Ishikawa (cell line): Measurements from ENCODE around the gene ZBTB48.

Experiments used
- CEBPB ChIP-seq: IDR thresholded peaks from 2 replicates; pipeline ENCODE4 v1.6.1; 2012
- CREB1 ChIP-seq: IDR thresholded peaks from 2 replicates; pipeline ENCODE4 v1.6.1; 2012; ENCODE audit warnings: low read depth
- EGR1 ChIP-seq: IDR thresholded peaks from 2 replicates; pipeline ENCODE4 v1.6.1; 2012
- EP300 ChIP-seq: IDR thresholded peaks from 2 replicates; pipeline ENCODE4 v1.6.1; 2012; ENCODE audit warnings: borderline replicate concordance
- FOXM1 ChIP-seq: IDR thresholded peaks from 2 replicates; pipeline ENCODE4 v1.6.1; 2012; ENCODE audit warnings: low read depth, borderline replicate concordance
- NFIC ChIP-seq: IDR thresholded peaks from 2 replicates; pipeline ENCODE4 v1.6.1; 2012
- RAD21 ChIP-seq: IDR thresholded peaks from 2 replicates; pipeline ENCODE4 v1.6.1; 2012; ENCODE audit warnings: low read depth
- TAF1 ChIP-seq: IDR thresholded peaks from 2 replicates; pipeline ENCODE4 v1.6.1; 2012; ENCODE audit warnings: low read depth, mild to moderate bottlenecking
- TCF12 ChIP-seq: IDR thresholded peaks from 2 replicates; pipeline ENCODE4 v1.6.1; 2012; ENCODE audit warnings: low read depth
- TEAD4 ChIP-seq: IDR thresholded peaks from 2 replicates; pipeline ENCODE4 v1.6.1; 2012
- YY1 ChIP-seq: IDR thresholded peaks from 2 replicates; pipeline ENCODE4 v1.6.1; 2012; ENCODE audit warnings: low read depth
- ZBTB7A ChIP-seq: IDR thresholded peaks from 2 replicates; pipeline ENCODE4 v1.6.1; 2012; ENCODE audit warnings: low read depth
- TF ChIP-seq, protein P1 (sequence below): IDR thresholded peaks from 2 replicates; pipeline ENCODE4 v1.6.1; 2012
- TF ChIP-seq, protein P2 (sequence below): IDR thresholded peaks from 2 replicates; pipeline ENCODE4 v1.6.1; 2012
- TF ChIP-seq, protein P3 (sequence below): IDR thresholded peaks from 2 replicates; pipeline ENCODE4 v1.6.1; 2012; ENCODE audit warnings: low read depth, mild to moderate bottlenecking

The ZBTB48 gene

DNA sequence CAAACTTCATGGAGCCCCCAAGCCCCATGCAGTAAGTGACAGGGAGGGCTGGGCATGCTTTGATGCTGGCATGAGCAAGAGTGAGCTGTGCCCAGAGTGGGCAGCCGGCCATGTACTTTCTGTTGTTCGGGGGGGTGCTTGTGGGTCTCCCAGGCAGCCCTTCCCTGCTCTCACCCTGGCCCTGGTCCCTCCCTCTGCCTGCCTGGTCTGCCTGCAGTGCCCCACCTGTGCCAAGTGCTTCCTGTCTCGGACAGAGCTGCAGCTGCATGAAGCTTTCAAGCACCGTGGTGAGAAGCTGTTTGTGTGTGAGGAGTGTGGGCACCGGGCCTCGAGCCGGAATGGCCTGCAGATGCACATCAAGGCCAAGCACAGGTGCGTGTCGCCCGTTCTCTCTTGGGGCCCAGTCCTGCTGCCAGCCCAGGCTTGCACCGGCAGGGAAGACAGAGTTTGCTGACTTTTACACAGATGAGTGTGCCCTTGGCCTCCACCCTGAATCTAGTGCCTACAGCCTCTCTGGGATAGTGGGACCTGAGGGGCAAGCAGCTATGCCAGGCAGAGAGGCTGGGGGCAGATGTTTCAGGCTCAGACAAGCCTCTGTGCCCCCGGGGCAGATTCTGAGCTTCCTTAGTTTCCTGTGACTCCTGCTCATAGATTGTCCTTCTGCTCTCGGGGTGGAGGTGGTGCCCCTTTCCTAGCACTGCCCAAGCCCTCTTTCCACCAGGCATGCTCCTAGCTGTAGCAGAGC, 7.6 kb downstream of the ZBTB48 start:
- no peak for TF ChIP-seq TAF1
- no peak for TF ChIP-seq YY1
- TF ChIP-seq, protein P1, sequence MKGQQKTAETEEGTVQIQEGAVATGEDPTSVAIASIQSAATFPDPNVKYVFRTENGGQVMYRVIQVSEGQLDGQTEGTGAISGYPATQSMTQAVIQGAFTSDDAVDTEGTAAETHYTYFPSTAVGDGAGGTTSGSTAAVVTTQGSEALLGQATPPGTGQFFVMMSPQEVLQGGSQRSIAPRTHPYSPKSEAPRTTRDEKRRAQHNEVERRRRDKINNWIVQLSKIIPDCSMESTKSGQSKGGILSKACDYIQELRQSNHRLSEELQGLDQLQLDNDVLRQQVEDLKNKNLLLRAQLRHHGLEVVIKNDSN = no peak
- no peak for TF ChIP-seq EP300
- TF ChIP-seq CREB1 = no peak
- TF ChIP-seq, protein P2, sequence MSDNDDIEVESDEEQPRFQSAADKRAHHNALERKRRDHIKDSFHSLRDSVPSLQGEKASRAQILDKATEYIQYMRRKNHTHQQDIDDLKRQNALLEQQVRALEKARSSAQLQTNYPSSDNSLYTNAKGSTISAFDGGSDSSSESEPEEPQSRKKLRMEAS = no peak
- no peak for TF ChIP-seq CEBPB
- TF ChIP-seq RAD21 = no peak
- no peak for TF ChIP-seq ZBTB7A
- TF ChIP-seq NFIC = no peak
- TF ChIP-seq, protein P3, sequence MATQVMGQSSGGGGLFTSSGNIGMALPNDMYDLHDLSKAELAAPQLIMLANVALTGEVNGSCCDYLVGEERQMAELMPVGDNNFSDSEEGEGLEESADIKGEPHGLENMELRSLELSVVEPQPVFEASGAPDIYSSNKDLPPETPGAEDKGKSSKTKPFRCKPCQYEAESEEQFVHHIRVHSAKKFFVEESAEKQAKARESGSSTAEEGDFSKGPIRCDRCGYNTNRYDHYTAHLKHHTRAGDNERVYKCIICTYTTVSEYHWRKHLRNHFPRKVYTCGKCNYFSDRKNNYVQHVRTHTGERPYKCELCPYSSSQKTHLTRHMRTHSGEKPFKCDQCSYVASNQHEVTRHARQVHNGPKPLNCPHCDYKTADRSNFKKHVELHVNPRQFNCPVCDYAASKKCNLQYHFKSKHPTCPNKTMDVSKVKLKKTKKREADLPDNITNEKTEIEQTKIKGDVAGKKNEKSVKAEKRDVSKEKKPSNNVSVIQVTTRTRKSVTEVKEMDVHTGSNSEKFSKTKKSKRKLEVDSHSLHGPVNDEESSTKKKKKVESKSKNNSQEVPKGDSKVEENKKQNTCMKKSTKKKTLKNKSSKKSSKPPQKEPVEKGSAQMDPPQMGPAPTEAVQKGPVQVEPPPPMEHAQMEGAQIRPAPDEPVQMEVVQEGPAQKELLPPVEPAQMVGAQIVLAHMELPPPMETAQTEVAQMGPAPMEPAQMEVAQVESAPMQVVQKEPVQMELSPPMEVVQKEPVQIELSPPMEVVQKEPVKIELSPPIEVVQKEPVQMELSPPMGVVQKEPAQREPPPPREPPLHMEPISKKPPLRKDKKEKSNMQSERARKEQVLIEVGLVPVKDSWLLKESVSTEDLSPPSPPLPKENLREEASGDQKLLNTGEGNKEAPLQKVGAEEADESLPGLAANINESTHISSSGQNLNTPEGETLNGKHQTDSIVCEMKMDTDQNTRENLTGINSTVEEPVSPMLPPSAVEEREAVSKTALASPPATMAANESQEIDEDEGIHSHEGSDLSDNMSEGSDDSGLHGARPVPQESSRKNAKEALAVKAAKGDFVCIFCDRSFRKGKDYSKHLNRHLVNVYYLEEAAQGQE = no peak
- no peak for TF ChIP-seq TCF12
- no peak for TF ChIP-seq EGR1
- TF ChIP-seq TEAD4 = no peak
- no peak for TF ChIP-seq FOXM1

DNA sequence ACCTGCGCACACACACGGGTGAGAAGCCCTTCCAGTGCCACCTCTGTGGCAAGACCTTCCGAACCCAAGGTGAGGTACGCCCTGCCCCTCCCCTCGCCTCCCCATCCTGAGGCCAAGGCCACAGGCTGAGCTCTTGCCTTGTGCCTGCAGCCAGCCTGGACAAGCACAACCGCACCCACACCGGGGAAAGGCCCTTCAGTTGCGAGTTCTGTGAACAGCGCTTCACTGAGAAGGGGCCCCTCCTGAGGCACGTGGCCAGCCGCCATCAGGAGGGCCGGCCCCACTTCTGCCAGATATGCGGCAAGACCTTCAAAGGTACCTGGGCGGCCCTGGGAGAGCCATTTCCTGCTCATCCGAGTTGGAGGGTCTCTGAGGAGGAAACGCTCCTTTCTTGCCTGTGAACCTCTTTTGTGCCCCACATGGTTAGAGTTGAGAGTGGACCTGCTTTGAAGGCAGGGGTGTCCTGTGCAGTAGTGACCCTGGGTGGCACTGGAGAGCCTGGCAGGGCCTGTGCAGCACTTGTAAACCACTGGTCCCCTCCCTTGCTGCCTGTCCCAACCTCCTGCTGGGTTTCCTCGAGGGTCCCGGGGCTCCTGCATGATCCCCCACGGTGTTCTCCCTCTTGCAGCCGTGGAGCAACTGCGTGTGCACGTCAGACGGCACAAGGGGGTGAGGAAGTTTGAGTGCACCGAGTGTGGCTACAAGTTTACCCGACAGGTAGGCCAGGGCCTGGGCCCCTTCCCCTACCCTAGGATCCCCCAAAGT, 8.5 kb downstream of the ZBTB48 start:
- no peak for TF ChIP-seq ZBTB7A
- no peak for TF ChIP-seq CEBPB
- TF ChIP-seq FOXM1 = no peak
- no peak for TF ChIP-seq CREB1
- TF ChIP-seq EP300 = no peak
- TF ChIP-seq, protein P1 = no peak
- TF ChIP-seq TAF1 = no peak
- TF ChIP-seq, protein P2 = no peak
- no peak for TF ChIP-seq TEAD4
- no peak for TF ChIP-seq EGR1
- no peak for TF ChIP-seq RAD21
- TF ChIP-seq, protein P3 = no peak
- TF ChIP-seq NFIC = no peak
- no peak for TF ChIP-seq TCF12
- TF ChIP-seq YY1 = no peak

DNA sequence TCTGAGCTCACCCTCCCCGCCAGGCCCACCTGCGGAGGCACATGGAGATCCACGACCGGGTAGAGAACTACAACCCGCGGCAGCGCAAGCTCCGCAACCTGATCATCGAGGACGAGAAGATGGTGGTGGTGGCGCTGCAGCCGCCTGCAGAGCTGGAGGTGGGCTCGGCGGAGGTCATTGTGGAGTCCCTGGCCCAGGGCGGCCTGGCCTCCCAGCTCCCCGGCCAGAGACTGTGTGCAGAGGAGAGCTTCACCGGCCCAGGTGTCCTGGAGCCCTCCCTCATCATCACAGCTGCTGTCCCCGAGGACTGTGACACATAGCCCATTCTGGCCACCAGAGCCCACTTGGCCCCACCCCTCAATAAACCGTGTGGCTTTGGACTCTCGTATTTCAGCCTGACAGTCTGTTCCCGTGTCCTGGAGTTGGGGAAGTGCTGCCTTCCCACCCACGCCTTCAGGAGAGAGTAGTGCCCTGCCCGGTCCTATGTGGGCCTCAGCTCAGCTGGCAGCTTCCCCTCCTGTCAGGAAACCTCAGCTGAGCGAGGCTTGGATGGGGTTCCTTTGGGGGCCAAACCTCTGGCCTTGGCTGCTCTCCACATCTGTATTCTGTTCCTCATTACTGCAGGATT, 9.2 kb downstream of the ZBTB48 start:
- TF ChIP-seq CREB1 (no peak), ZBTB7A (no peak), TCF12 (no peak), EGR1 (no peak)
- TF ChIP-seq, protein P1 = no peak

DNA sequence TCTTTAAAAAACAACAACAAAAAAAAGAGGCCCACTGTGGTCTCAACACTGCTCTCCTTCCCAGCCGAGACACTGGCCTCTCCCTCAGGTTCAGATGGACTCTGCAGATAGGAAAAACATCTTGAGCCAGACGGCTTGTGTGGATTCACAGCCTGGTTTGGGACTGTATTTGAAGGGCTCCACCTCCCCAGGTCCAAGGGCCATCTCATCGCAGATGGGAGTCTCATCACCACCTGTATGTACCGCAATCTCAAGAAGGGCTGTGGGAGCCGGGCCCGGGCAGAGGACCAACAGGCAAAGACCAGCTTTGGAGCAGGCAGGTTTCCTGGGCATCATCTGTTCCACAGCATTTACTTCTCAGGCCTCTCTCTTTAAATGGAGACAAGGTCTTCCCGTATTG, 10.3 kb downstream of the ZBTB48 start:
- no peak for TF ChIP-seq TCF12
- no peak for TF ChIP-seq TAF1
- no peak for TF ChIP-seq TEAD4
- TF ChIP-seq ZBTB7A = no peak
- TF ChIP-seq CREB1 = no peak
- TF ChIP-seq EP300 = no peak
- TF ChIP-seq, protein P3 = no peak
- no peak for TF ChIP-seq RAD21
- TF ChIP-seq, protein P2 = no peak
- no peak for TF ChIP-seq EGR1
- TF ChIP-seq FOXM1 = no peak
- TF ChIP-seq, protein P1 = no peak
- TF ChIP-seq YY1 = no peak
- no peak for TF ChIP-seq CEBPB
- TF ChIP-seq NFIC = no peak
